Measurements from ENCODE around the gene PTPN12.
A peak's percentile ranks its signal among the peaks of the same experiment; 100 is the strongest.
"Not testable (repeated sequence)": the region's sequence is repeated elsewhere in the genome, so short reads cannot be mapped to it uniquely, and the experiment has no call there.

Gene PTPN12

DNA sequence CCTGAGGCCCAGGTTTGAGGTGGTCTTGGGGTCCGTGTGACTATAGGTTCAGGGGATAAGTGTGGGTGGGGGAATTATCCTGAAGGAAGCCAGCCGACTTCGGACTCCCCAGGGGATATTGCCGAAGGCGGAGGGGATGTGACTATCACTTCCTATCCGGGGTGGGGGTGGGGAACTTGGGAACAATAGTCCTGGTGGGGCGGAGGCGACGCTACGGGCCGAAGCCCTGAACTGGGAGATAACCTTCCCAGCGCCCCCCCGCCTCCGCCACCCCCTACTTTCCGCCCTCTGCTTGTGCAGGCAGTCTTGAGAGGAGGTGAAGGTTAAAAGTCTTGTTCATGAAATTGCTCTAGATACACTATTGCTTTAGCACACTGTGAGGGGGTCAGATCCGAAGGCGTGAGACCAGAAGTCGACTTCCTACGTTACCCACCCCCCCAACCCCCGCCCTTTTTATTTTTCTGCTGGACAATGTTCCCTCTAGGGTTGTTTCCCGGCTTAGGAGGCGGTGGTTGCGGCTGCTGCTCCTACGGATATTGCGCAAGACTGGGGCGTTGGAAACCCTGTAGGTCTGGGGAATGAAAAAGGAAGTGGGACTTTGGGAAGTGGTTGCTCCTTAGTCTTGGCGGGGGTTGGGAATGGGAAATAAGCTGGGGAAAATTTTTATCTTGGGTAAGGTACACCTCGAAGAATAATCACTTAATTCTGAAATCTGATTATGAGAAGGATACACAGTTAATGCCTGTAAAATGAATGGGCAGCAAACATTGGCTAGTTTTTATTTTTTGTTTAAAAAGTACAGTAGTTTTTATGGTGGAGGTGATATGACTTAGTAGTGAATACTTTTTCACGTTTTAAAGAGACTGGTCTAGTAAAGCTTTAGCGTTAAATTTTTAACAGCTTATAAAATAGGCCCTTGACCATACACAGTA, 1.5 kb downstream of the PTPN12 start:
- peak; percentile 98 for DNase-seq (ENCODE audit: low read depth)

DNA sequence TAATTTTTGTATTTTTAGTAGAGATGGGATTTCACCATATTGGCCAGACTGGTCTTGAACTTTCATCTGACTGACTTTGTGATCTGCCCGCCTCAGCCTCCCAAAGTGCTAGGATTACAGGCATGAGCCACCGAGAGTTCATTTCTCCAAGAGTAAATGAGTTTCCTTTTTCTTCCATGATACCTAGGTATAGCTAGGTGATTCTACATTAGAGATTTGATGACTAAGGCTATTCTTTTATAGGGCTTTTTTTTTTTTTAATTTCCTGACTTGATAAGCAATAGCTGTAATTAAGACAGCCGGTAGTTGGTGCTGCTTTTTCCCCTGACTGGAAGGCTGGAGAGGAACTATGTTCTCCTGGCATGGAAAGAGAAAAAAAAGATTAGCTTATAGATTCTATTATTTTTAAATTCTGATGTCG, 3.3 kb downstream of the PTPN12 start:
- no peak for DNase-seq (ENCODE audit: low read depth)

GRCh38 chr7:77540993-77541392, 3.9 kb downstream of the PTPN12 start:
- DNase-seq (ENCODE audit: low read depth), result not testable (repeated sequence)

DNA sequence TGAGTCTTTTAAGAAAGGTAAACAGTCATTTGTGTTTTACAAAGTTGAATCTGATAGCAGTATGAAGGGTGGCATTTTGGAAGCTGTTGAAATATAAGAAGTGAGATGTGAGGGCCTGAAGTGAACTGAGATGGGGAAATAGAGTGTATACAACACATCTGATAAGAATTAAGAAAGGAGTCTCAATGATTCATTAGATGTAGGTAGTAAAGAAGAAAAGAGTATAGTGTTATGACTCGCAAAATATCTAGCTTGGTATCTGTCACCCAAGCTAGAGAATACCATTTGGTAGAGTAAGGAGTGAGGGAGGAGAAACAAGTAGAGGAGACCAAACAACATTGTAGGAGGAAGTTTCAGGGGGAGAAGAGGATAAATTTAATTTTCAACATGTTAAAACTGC, 5.3 kb downstream of the PTPN12 start:
- DNase-seq (ENCODE audit: low read depth), result peak; percentile 48

- no peak for DNase-seq (ENCODE audit: low read depth)
Measured at GRCh38 chr7:77542895-77543294, 5.8 kb downstream of the PTPN12 start.

DNA sequence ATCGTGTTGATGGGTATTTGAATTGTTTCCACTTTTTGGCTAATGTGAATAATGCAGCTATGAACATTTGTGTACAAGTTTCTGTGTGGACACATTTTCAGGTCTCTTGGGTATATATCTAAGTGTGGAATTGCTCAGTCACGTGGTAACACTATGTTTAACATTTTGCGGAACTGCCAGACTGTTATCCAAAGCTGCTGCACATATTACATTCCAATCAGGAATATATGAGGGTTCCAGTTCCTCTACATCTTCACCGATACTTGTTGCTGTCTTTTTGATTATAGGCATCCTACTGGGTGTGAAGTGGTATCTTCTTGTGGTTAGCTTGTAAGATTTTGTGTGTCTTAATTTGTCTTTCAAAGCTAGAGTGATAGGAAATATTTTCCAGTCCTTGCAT, 6.8 kb downstream of the PTPN12 start:
- no peak for DNase-seq (ENCODE audit: low read depth)

- no peak for DNase-seq (ENCODE audit: low read depth)
Measured at GRCh38 chr7:77544518-77544917, 7.4 kb downstream of the PTPN12 start.

DNA sequence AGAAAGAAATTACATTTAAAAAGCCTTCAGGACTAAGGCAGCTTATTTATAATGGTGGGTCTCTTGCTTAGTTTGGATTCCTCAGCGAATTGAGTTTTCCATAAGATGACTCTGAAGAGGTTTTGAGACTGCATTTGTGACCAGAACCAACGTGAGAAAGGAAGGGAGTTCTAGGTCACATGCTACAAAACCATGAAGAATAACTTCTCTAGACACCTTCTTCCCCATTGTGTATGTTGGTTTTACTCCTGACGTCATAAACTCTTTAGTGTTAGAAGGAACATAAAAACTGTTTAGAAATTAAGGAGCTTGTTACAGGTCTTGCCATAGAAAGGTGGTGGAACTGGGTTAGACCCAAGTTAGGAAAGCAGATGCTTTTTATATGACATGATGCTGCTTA, 11.1 kb downstream of the PTPN12 start:
- DNase-seq (ENCODE audit: low read depth), result no peak

GRCh38 chr7:77549106-77549870, 12.2 kb downstream of the PTPN12 start:
- DNase-seq (ENCODE audit: low read depth), result no peak

DNA sequence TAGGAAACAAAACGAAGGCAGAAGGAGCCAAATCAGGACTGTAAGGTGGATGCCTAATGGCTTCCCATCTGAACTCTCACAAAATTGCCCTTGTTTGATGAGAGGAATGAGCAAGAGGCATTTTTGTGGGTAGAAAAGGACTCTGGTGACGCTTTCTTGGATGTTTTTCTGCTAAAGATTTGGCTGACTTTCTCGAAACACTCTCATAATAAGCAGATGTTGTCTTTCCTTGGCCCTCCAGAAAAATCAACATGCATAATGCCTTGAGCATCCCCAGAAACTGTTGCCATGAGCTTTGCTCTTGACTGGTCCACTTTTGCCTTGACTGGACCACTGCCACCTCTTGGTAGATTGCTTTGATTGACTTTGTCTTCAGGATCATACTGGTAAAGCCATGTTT, 13.5 kb downstream of the PTPN12 start:
- DNase-seq (ENCODE audit: low read depth), result no peak

GRCh38 chr7:77553123-77553522, 16.0 kb downstream of the PTPN12 start:
- DNase-seq (ENCODE audit: low read depth), result peak; percentile 54

DNA sequence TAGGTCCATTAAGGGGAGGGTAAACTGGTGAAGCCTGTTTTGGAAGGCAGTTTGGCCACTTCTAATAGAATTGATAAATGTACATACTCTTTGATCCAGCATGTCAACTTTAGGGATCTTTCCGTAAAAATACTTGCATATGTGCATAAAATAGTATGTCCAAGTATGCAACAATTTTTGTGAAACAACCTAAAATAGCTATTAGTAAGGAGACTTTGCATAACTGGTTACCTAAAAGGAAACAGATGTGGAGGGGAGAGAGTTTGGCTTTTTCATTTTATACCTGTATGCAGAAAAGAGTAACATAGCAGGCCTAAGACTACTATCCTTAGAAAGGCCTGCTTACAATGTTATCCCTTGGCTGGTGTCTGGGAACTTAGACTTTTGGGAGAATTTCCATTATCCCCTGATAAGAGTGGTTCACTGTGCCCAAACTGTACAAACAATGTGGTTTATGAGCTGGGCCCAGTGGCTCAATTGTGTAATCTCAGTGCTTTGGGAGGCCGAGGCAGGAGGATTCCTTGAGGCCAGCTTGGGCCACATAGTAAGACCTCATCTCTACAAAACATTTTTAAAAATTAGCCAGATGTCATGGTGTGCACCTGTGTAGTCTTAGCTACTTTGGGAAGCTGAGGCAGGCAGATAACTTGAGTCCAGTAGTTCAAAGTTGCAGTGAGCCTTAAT, 21.3 kb downstream of the PTPN12 start:
- no peak for DNase-seq (ENCODE audit: low read depth)

GRCh38 chr7:77561352-77561751, 24.3 kb downstream of the PTPN12 start:
- DNase-seq (ENCODE audit: low read depth), result no peak

GRCh38 chr7:77563275-77563674, 26.2 kb downstream of the PTPN12 start:
- no peak for DNase-seq (ENCODE audit: low read depth)

- DNase-seq (ENCODE audit: low read depth), result peak; percentile 82
Measured at GRCh38 chr7:77565917-77566316, 28.8 kb downstream of the PTPN12 start.

DNA sequence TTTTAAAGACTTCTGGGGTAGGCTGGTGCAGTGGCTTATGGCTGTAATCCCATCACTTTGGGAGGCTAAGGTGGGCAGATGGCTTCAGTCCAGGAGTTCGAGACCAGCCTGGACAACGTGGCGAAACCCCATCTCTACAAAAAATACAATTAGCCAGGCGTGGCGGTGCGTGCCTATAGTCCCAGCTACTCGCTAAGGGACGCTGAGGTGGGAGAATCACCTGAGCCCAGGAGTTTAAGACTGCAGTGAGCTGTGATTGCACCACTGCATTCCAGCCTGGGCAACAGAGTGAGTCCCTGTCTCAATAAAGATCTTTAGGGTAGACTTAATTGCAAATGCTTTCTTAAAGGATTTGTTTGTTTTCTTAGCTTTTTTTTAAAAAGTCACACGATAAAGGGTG, 29.3 kb downstream of the PTPN12 start:
- no peak for DNase-seq (ENCODE audit: low read depth)

DNA sequence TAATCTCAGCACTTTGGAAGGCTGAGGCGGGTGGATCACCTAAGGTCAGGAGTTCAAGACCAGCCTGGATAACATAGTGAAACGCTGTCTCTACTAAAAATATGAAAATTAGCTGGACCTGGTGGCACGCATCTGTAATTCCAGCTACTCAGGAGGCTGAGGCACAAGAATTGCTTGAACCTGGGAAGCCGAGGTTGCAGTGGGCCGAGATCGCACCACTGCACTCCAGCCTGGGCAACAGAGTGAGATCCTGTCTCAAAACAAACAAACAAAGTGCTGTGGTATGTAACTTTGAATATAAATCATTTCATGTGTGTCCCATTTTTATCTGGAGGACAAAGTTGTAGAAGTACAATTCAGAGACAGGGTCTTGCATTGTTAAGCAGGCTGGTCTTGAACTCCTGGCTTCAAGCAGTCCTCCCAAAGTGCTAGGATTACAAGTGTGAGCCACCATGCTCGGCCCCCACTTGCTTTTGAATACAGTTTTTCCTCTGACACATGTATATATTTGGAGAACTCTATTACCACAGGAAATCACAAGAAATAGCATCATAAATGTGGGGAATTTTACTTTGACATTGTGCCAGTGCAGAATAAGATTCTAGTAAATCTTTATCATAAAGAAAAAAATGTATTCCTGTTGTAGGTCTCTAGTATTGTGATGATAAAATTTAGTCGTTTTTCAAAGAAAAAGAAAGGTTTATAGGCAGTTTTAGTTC, 32.6 kb downstream of the PTPN12 start:
- DNase-seq (ENCODE audit: low read depth), result peak; percentile 49

- peak; percentile 80 for DNase-seq (ENCODE audit: low read depth)
Measured at GRCh38 chr7:77570330-77571011, 33.4 kb downstream of the PTPN12 start.

DNA sequence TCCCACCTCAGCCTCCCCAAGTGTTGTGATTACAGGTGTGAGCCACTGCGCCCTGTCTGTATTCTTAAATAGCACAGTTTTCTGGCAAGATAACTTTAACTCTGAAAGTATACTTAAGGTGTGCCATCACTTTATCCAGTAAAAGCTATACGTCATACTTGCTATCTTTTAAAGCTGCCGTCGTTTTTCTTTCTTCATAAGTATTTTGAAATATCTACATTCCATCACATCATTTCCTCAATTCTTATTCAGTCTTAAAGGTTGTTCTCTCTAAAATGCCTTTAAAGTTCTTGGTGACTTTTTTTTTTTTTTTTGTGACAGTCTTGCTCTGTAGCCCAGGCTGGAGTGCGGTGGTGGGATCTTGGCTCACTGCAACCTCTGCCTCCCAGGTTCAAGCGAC, 34.7 kb downstream of the PTPN12 start:
- DNase-seq (ENCODE audit: low read depth), result no peak

DNA sequence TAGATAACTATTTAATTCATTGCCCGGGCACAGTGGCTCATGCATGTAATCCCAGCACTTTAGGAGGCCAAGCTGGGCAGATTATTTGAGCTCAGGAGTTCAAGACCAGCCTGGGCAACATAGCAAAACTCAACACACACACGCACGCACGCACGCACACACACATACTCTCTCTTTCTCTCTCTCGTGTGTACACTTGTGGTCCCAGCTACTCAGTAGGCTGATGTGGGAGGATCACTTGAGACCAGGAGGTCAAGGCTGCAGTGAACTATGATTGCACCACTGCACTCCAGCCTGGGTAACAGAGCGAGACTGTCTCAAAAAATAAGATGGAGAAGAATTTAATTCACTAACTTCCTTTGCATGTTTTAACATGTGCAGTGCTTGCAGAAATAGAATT, 38.1 kb downstream of the PTPN12 start:
- DNase-seq (ENCODE audit: low read depth), result no peak

DNA sequence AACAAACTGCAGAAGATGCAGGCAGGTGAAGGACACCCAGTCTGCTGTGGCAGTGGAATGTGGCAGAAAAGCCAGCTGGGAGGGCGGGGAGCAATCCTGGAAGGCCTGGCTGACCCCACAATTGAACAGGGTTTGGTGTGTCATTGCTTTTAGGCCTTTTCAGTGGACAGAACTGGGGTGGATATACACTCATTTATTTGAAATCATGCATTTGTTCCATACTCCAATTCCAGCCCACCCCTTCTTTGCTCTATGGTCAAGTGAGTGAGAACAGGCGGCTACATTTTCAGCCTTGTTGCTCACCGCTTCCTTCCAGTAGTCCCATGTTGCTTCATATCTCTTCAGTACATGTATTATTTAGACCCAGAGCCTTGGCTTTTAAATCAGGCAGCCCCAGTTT, 39.8 kb downstream of the PTPN12 start:
- no peak for DNase-seq (ENCODE audit: low read depth)
